ENCODE measurements around the gene WDR76.
A peak's percentile ranks its signal among the peaks of the same experiment; 100 is the strongest.
"Not testable (repeated sequence)": the region's sequence is repeated elsewhere in the genome, so short reads cannot be mapped to it uniquely, and the experiment has no call there.

WDR76 gene

DNA sequence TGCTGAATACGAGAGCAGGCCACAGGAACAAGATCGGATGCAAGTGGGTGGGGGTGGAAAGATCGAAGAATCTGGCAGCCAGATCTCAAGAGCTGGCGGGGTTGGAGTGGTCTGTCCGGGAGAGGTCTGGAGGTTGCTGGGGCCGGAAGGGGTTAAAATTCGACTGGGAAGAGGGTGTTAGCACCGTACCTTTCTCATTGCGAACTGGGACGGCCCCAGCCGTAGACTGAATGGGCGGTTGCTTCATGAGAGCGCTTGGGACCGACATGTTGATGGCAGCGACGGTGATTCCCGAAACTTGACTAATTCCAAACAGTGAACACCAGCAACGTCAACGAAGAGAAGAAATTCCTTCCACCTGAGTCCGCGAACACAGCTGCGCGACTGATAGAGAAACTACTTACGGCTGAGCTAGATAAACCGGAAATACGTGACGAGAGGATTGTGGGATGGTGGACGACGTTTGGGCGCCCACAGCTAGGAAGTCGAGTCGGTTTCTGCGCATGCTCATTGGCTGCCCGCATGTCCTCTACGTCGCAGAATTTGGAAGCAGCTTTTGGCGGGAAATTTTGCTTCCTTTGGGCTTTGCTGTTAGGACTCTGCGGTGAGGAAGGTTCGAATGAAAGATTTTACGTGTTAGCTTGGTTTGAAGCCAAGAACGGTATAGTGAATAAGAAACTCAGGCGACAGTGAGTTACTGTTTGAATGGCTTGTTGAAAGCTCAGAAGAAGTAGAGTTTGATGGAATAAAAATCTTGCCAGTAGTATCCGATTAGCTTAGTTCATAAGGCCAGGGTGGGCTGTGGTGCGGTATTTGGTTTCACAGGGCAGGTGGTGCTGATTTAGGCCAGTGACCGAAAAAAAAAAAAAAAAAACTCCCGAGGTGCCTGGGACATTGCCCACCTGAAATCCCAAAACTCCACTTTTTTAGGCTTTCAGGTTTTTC lies 2.2 kb upstream of the WDR76 start, which contains the start of gene MFAP1:
MFAP1 (minus strand) TSS at position 389 of the 945 bp plus-strand sequence; CDS start at position 268, 121 bp downstream.
- peak; percentile 98 for DNase-seq

DNA sequence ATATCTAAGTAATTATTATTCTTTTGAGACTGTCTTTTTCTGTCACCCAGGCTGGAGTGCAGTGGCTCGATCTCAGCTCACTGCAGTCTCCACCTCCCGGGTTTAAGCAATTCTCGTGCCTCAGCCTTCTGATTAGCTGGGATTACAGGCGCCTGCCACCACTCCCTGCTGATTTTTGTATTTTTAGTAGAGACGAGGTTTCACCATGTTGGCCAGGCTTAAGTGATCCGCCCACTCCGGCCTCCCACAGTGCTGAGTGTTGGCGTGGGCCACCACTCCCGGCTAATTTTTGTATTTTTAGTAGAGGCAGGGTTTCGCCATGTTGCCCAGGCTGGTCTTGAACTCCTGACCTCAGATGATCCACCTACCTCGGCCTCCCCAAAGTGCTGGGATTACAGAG lies 1.5 kb upstream of the WDR76 start:
- not testable (repeated sequence) for DNase-seq

DNA sequence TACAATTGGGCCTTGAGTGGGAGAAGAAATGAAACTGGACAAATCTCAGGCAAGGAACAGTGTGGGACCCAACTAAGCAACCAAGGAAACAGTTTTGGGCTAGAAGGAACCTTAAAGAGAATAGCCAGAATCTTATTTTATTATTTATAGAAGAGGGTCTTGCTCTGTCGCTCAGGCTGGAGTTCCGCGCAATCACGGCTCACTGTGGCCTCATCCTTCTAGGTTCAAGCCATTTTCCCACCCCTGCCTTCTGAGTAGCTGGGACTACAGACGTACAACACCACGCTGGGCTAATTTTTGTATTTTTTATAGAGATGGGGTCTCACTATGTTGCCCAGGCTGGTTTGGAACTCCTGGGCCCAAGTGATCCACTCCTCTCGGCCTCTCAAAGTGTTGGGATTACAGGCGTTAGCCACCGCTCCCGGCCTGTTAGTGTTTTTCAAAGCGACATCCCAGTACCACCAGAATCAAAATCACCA lies 734 bp upstream of the WDR76 start:
- DNase-seq = no peak

DNA sequence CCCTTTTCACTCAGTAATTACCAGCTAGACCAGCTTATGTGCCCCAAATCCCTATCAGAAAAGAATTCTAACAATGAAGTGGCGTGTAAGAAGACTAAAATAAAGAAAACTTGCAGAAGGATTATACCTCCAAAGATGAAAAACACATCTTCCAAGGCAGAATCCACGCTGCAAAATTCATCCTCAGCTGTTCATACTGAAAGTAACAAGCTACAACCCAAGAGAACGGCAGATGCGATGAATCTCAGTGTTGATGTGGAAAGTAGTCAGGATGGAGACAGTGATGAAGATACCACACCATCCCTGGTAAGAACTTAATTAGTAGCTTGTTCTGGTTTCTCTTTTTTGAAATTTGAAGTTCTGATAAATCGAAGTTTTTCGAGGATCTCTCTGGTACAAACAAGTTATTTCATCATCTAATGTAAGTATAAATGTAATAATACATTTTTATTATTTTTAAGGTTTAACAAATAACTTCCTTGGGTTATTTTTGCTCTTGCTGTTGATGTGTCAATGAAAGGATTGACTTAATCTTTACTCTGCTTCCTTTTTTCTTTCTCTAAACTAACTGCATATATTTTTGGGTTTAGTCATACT lies 1.4 kb downstream of the WDR76 start:
- DNase-seq = no peak

DNA sequence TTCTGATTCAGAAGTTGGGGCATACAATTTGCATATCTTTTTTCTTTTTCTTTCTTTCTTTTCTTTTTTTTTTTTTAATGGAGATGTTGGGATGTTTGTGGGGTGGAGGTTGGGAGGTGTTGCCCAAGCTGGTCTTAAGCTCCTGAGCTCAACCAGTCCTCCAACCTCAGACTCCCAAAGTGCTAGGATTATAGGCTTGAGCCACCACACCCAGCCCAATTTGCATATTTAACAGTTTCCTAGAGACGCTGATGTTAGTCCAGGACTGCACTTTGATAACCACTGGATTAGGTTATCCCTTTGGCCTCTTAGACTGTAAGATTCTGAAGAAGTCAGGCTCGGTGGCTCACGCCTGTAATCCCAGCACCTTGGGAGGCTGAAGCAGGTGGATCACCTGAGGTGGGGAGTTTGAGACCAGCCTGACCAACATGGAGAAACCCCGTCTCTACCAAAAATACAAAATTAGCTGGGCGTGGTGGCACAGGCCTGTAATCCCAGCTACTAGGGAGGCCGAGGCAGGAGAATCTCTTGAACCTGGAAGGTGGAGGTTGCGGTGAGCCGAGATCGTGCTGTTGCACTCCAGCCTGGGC lies 3.2 kb downstream of the WDR76 start:
- DNase-seq = not testable (repeated sequence)

DNA sequence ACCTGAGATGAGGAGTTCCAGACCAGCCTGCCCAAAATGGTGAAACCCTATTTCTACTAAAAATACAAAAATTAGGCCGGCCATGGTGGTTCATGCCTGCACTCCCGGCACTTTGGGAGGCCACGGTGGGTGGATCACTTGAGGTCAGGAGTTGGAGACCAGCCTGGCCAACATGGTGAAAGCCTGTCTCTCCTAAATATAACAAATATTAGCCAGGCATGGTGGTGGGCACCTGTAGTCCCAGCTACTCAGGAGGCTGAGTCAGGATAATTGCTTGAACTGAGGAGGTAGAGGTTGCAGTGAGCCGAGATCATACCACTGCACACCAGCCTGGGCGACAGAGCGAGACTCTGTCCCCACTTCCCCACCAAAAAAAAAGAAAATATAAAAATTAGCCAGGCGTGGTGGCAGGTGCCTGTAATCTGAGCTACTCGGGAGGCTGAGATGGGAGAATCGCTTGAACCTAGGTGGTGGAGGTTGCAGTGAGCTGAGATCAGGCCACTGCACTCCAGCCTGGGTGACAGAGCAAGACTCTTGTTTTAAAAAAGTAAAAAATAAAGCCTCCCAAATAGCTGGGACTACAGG lies 4.0 kb downstream of the WDR76 start:
- DNase-seq = not testable (repeated sequence)

DNA sequence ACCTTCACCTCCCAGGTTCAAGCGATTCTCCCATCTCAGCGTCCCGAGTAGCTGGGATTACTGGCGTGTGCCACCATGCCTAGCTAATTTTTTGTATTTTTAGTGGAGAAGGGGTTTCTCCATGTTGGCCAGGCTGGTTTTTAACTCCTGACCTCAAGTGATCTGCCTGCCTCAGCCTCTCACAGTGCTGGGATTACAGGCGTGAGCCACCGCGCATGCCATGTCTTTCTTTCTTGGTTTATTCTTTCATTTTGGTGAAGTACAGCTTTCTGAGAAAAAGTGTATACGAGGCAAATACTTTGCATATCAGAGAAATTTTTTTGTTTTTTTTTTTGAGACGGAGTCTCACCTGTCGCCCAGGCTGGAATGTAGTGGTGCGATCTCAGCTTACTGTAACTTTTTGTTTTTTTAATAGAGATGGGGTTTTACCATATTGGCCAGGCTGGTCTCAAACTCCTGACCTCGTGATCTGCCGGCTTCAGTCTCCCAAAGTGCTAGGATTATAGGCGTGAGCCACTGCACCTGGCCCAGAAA lies 4.8 kb downstream of the WDR76 start:
- DNase-seq = not testable (repeated sequence)

DNA sequence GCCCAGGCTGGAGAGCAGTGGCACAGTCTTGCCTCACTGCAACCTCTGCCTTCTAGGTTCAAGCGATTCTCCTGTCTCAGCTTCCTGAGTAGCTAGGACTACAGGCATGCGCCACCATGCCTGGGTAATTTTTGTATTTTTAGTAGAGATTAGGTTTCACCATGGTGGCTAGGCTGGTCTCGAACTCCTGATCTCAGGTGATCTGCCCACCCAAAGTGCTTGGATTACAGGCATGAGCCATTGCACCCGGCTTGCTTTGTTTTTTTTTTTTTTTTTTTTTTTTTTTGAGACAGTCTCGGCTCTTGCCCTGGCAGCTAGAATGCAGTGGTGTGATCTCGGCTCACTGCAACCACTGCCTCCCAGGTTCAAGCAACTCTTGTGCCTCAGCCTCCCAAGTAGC lies 5.7 kb downstream of the WDR76 start:
- DNase-seq = not testable (repeated sequence)

DNA sequence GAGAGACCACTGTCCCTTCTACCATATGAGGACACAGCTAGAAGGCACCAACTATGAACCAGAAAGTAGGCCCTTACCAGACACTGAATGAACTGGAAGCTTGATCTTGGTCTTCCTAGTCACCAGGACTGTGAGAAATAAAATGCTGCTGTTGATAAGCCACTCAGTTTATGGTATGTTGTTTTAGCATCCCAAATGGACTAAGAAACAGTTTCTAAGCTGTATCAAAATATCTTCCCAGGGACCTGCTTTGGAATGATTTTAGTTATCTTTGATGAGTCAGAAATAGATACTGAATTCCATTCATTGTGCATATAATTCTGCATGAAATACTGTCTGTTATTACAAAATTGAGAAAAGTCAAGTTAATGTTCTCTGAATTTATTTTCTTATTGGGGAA lies 18.6 kb downstream of the WDR76 start:
- no peak for DNase-seq

DNA sequence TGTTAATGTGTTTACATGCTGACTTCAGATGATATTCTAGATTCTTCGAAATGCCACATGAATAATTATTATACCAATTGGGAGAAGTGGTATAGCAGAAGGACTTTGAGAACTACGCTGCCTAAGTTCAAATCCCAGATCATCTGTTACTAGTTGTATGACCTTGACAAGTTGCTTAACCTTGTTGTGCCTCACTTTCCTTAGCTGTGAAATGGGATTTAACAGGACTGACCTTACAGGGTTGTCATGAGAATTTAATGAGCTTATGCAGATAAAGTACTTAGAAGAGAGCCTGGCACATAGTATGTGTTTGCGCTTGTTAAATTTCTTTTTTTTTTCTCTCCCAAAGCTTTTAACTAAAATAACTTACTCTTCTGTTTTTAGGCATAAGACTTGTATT lies 24.4 kb downstream of the WDR76 start:
- DNase-seq = no peak

DNA sequence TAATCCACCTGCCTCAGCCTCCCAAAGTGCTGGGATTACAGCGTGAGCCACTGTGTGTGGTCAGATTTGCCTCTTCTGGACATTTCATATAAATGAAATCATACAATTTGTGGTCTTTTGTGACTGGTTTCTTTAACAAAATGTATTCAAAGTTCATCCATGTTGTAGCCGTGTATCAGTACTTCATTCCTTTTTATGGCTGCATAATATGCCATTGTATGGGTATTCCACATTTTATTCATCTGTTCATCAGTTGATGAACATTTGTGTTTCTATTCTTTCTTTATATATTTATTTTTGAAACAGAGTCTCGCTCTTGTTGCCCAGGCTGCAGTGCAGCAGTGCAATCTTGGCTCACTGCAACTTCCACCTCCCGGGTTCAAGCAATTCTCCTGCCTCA lies 25.8 kb downstream of the WDR76 start:
- DNase-seq = no peak

DNA sequence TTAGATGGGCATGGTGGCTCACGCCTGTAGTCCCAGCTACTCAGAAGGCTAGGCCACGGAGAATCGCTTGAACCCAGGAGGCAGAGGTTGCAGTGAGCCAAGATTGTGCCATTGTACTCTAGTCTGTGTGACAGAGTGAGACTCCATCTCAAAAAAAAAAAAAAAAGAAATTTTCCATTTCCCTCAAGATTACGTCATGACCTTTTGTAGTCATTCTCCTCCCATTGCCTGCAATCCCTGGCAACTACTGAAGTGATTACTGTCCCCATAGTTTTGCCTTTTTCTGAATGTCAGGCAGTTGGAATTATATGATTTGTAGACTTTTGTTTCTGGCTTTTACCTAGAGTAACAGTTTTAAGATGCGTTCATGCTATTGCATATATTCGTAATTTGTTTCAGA lies 28.0 kb downstream of the WDR76 start:
- no peak for DNase-seq

DNA sequence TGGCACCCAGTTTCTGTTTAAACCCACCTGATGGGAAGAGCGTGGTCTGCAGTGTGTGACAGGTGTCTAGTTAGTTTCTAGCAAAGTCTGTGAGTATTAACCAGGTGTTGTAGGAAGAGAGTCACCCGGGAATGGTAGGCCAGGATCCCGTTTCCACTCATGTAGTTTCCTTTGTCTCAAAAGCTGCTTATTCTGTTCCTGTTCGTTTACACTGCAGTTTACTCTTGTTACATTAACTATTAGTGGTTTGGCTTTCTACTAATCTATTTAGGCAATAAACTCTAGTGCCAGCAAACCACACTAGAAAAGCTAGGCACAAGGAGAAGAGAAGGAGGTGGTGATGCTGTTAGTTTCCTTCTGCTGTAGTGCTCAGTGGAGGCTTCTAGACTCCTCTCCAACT lies 32.7 kb downstream of the WDR76 start:
- no peak for DNase-seq

DNA sequence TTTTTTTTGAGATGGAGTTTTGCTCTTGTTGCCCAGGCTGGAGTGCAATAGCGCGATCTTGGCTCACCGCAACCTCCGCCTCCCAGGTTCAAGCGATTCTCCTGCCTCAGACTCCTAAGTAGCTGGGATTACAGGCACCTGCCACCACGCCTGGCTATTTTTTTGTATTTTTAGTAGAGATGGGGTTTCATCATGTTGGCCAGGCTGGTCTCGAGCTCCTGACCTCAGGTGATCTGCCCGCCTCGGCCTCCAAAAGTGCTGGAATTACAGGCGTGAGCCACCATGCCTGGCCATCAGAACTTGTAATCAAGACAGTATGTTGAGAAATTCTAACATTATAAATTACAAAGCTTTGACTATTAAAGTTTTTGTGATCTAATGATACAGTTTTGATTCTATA lies 39.8 kb downstream of the WDR76 start:
- not testable (repeated sequence) for DNase-seq

DNA sequence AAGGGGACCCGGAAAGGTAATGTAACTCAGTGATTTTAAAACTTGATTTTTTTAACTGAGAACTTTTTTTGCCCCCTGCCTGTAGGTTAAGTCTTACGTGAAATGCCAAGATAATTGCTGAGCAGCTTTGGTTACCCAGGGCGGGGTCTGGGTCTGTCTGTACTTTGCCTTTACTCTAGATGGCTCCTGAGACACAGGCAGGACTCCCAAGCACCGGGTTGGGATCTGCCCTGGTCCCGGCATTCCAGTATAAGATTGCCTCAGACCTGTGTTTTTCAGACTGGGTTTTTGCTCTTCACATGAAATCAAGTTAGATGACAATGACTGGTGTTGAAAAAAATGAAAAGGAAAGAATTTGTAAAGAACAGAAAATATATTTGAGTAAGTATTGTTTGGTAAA lies 40.3 kb downstream of the WDR76 start:
- DNase-seq = no peak

DNA sequence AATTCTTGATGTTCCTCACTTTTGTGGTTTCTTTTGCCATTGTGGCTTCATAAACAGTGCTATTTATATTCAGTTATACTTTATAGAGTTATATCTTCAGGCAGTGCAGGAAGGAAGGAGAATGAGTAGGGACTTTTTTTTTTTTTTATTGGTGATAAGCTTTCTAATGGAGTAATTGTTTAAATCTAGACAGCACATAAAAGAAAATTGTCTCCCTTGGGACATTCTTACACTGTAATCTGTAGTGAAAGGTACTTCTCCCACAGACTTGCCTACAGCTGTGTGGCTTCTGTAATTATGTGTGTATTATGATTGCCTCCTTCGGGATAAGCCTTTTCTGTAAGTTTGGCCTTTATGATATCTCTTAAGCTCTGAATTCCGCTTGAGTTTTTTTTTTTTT lies 41.6 kb downstream of the WDR76 start:
- DNase-seq = no peak

DNA sequence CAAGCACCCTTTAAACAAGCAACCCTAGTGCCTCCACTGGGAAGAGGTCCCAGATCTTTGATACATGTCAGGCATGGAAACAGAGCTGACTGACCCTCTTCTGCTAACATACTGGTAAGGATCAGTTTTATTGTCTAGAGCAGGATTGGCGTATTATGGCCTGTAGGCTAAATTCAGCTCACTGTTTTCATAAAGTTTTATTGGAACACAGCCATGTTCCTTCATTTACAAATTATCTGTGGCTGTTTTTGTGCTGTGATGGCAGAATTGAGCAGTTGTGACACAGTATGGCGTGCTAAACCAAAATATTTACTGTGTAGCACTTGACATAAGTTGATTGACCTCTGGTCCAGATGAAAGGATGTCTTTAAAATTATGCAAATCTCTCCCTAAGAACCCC lies 45.0 kb downstream of the WDR76 start:
- DNase-seq = no peak

DNA sequence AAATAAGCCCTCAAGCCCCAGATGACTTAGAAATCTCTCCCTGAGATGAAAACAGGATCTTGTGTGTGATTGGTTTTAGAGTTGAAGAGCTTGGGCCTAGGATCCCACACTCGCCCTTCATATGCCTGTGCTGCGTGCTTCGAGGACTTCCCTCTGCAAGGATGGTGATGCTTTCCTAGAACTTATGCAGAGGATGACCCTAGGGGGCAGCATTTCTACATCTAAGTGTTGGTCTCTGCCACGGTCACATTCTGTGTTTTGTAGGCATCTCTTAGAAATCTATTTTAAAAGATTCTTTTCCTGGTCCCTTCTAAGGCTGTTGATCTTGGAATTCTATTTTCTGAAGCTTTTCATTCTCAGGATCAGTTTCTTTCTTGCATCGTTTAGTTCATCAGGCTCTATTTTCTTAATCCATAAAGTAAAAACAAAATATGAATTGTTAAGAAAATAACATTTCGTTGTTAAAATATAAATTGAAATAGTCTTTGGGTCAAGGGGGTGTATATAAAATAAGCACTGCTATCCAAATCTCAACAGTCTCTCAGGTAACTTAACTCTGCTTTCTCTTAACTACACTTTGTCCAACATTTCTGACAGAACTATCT lies 45.7 kb downstream of the WDR76 start:
- DNase-seq = peak; percentile 86

DNA sequence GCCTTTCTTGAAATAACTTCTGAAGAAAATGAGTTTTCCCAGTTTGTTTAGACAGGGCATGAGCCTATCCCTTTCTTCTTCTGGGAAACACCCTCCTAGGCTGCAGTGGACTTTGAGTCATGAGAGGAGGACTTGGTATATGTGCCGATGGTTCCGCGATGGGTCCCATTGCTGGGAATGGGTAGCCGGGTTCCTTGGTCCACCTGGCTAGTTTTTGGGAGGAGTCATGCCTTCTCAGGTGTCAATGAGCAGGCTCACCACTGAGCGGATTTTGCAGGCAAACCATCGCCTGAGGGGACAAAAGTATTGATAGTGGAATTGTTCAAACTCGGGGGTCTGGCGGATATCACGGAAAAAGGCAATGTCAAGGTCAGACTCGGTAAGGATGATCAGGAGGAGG lies 46.8 kb downstream of the WDR76 start:
- DNase-seq = no peak

DNA sequence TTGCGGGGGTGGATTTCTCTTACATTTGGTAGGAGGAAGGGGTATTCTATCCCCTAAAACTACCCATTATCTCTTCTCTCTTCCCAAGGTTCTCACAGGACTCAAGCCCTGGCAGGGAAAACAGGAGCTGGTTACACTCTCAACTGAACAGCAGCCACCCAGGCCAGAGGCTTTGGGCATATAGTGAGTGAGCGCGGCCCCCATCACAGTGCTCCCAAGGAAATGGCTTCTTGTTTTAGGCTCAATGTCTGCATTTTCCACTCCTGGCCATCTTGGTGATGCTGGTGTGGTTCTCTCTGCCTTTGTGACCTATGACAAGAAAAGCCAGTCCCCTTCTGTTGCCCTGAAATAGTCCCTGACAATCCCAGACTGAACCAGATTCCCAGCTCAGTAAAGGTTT lies 50.1 kb downstream of the WDR76 start:
- no peak for DNase-seq

DNA sequence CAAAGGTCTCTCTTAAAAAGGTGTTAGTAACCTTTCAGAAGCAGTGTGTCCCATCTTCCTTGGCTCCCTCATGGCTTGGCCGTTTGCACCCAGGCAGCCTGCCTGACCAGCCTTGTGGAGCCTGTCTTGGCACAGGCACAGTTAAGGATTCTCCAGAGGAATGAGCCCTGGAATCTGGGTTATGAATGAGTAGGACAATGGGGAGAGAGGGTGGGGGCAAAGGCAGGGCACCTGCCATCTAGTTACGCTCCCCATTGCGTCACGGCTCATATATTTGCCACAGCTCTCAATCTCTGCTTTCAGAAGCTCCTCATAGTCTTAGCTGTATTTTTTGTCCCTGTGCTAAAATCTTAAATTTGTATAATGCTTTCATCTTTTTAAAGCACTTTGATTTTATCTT lies 50.6 kb downstream of the WDR76 start:
- no peak for DNase-seq

DNA sequence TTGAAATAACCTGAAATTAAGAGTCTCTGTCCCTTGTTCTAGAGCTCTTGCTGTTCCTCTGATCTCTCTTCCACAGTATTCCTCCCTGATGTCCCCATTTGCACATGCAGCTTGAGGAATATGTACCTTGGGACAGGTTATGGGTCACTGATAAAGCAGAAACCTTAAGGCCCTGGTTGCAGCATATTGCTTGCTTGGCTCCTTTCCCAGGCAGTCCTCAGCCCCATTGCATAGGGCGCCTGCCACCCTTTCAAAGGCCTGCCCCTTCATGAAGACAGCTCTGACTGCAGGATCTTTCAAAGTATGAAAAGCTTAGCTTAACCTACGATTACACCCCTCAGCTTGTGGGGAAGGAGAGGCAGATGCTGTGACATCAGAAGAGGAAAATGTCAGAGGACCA lies 51.6 kb downstream of the WDR76 start:
- DNase-seq = no peak
